Naive B cell (primary cell): ENCODE data around the gene METRNL. TPM values are rescaled to one million over a fixed set of nuclear protein-coding genes. Genes with fewer than 3 reads are reported as not detected.
"Not testable (repeated sequence)": the region's sequence is repeated elsewhere in the genome, so short reads cannot be mapped to it uniquely, and the experiment has no call there.

Experiments
- ATAC-seq, 2 donors: fragments of 150-1000 bp; cut with Tn5 transposase; 2 replicates each; pipeline ENCODE4 v1.10.0; 2021; ENCODE audit warnings: low read depth in 2 of 2, mild to moderate bottlenecking in 2 of 2, moderate library complexity in 2 of 2
- DNase-seq: peaks from one replicate; pipeline ENCODE4 v3.0.0; 2022
- H3K27ac Mint-ChIP-seq, 6 donors: one replicate each; pipeline ENCODE4 v1.8.0; 2020 to 2022; ENCODE audit warnings: mild to moderate bottlenecking in 6 of 6, mixed read lengths in 6 of 6, moderate library complexity in 5 of 6, inconsistent platforms in 2 of 6
- H3K27me3 Mint-ChIP-seq, 3 donors: one replicate each; pipeline ENCODE4 v1.8.0; 2021 to 2022; ENCODE audit warnings: mixed read lengths in 3 of 3, mild to moderate bottlenecking in 1 of 3
- H3K36me3 Mint-ChIP-seq, 2 donors: one replicate each; pipeline ENCODE4 v1.8.0; 2020 to 2022; ENCODE audit warnings: mixed read lengths in 2 of 2, inconsistent platforms in 1 of 2, mild to moderate bottlenecking in 1 of 2
- H3K4me1 Mint-ChIP-seq, 3 donors: one replicate each; pipeline ENCODE4 v1.8.0; 2020 to 2022; ENCODE audit warnings: mixed read lengths in 3 of 3, inconsistent platforms in 1 of 3, mild to moderate bottlenecking in 1 of 3, moderate library complexity in 1 of 3
- H3K4me3 Mint-ChIP-seq, 8 donors: one replicate each; pipeline ENCODE4 v1.8.0; 2020 to 2022; ENCODE audit warnings: mild to moderate bottlenecking in 8 of 8, mixed read lengths in 8 of 8, moderate library complexity in 8 of 8, inconsistent platforms in 2 of 8
- H3K9me3 Mint-ChIP-seq, 7 donors: one replicate each; pipeline ENCODE4 v1.8.0; 2020 to 2022; ENCODE audit warnings: mixed read lengths in 7 of 7, mild to moderate bottlenecking in 5 of 7, inconsistent platforms in 2 of 7, moderate library complexity in 1 of 7
- polyA plus RNA-seq, 6 donors: library from polyadenylated mRNA; unstranded; fragments of 300-500 nt; fragmentation: Illumina TruSeq; gene quantifications; one replicate each; pipeline ENCODE4 v1.2.3, GENCODE V29; 2021; ENCODE audit warnings: low read depth in 6 of 6

Gene METRNL
- 1 to 10 TPM in 4 of 6 donors, under 1 TPM in 2; 0.69 to 4.5 (median 1.4) TPM for polyA plus RNA-seq

- peak; percentile 57 for DNase-seq
- Mint-ChIP-seq H3K27ac (peak within 1 kb of the TSS in 1 of 6 donors; percentile 60), H3K36me3 (no peaks in the 10 kb centered on the region), H3K9me3 (no peaks in the 10 kb centered on the region), H3K4me3 (peak within 1 kb of the TSS in 6 of 8 donors; percentile 32 to 75 (median 66)), H3K27me3 (peaks cover 8 to 22% (median 9%) of the 10 kb centered on the region in 3 donors), H3K4me1 (peaks cover 10 to 33% (median 14%) of the 10 kb centered on the region in 3 donors)
- peak; percentile 28 to 47 for ATAC-seq
Observed at GRCh38 chr17:83079352-83079747, at the start of gene METRNL. Gene METRNL (plus strand): TSS chr17:83079609. CDS start chr17:83079816, 207 bp downstream.

GRCh38 chr17:83030432-83030831 is 49.0 kb upstream of the METRNL start:
- peaks cover 0 to 5% (median 0%) of the 10 kb centered on the region in 3 donors for H3K4me1 Mint-ChIP-seq
- peak overlapping the region in 1 of 6 donors; percentile 7 for H3K27ac Mint-ChIP-seq
- DNase-seq: no peak
- H3K4me3 Mint-ChIP-seq: no peak overlapping the region
- no peaks in the 10 kb centered on the region for H3K9me3 Mint-ChIP-seq
- ATAC-seq: no peak
- no peaks in the 10 kb centered on the region for H3K27me3 Mint-ChIP-seq
- peaks cover 5 to 20% of the 10 kb centered on the region in 2 donors for H3K36me3 Mint-ChIP-seq

DNA sequence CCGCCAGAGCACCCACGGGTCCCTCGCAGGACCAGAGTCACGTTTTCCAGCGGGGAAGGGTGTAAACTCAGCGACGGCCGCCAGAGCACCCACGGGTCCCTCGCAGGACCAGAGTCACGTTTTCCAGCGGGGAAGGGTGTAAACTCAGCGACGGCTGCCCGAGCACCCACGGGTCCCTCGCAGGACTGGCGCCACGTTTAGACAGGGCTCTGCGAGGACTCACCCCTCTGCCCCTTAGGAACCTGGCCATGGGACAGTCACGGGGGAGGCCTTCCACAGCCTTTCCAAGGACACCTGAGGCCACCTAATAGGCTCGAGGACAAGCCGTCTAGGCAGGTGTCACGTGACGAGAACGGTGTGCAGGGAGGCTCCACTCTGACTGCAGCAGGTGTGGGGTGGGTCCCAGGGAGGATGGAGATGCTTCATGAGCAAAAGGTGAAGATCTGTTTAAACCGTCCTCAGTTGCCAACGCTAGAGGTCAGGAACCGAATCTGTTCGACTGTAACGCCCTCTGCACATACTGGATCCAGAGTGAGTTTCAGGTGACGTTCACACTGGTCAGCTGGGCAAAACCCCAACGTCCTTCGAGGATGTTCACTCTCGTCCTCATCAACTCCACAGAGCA is 48.0 kb upstream of the METRNL start:
- no peaks in the 10 kb centered on the region for H3K27me3 Mint-ChIP-seq
- H3K4me1 Mint-ChIP-seq: peaks cover 0 to under 1% (median 0%) of the 10 kb centered on the region in 3 donors
- H3K36me3 Mint-ChIP-seq: peaks cover 15 to 30% of the 10 kb centered on the region in 2 donors
- DNase-seq (no peak), ATAC-seq (no peak)
- no peak overlapping the region for H3K27ac Mint-ChIP-seq
- H3K4me3 Mint-ChIP-seq: no peak overlapping the region
- no peaks in the 10 kb centered on the region for H3K9me3 Mint-ChIP-seq

GRCh38 chr17:83031946-83032451 is 47.4 kb upstream of the METRNL start:
- DNase-seq, H3K27ac Mint-ChIP-seq, H3K4me3 Mint-ChIP-seq, H3K27me3 Mint-ChIP-seq, H3K4me1 Mint-ChIP-seq, ATAC-seq, H3K9me3 Mint-ChIP-seq: not testable (repeated sequence)
- peaks cover 21 to 34% of the 10 kb centered on the region in 2 donors for H3K36me3 Mint-ChIP-seq

GRCh38 chr17:83032781-83033180 is 46.6 kb upstream of the METRNL start:
- H3K27ac Mint-ChIP-seq: no peak overlapping the region
- H3K4me3 Mint-ChIP-seq: no peak overlapping the region
- no peaks in the 10 kb centered on the region for H3K27me3 Mint-ChIP-seq
- peaks cover 24 to 34% of the 10 kb centered on the region in 2 donors for H3K36me3 Mint-ChIP-seq
- H3K9me3 Mint-ChIP-seq: no peaks in the 10 kb centered on the region
- ATAC-seq (no peak), DNase-seq (no peak)
- H3K4me1 Mint-ChIP-seq: no peaks in the 10 kb centered on the region

- Mint-ChIP-seq H3K4me3 (no peak overlapping the region), H3K27ac (no peak overlapping the region), H3K27me3 (no peaks in the 10 kb centered on the region), H3K36me3 (peaks cover 24 to 26% of the 10 kb centered on the region in 2 donors), H3K4me1 (no peaks in the 10 kb centered on the region), H3K9me3 (no peaks in the 10 kb centered on the region)
- DNase-seq (no peak), ATAC-seq (no peak)
Observed at GRCh38 chr17:83034525-83034924, 44.9 kb upstream of the METRNL start.

- Mint-ChIP-seq H3K27ac (no peak overlapping the region), H3K36me3 (peaks cover 21 to 25% of the 10 kb centered on the region in 2 donors), H3K4me3 (no peak overlapping the region), H3K27me3 (no peaks in the 10 kb centered on the region), H3K4me1 (no peaks in the 10 kb centered on the region), H3K9me3 (peaks cover 0 to 6% (median 6%) of the 10 kb centered on the region in 7 donors)
- ATAC-seq (no peak), DNase-seq (no peak)
Observed at GRCh38 chr17:83035722-83036121, 43.7 kb upstream of the METRNL start.

- H3K36me3 Mint-ChIP-seq: peaks cover 25 to 30% of the 10 kb centered on the region in 2 donors
- no peak overlapping the region for H3K4me3 Mint-ChIP-seq
- H3K9me3 Mint-ChIP-seq: peaks cover 0 to 11% (median 9%) of the 10 kb centered on the region in 7 donors
- no peaks in the 10 kb centered on the region for H3K4me1 Mint-ChIP-seq
- DNase-seq (no peak), ATAC-seq (no peak)
- no peaks in the 10 kb centered on the region for H3K27me3 Mint-ChIP-seq
- H3K27ac Mint-ChIP-seq: no peak overlapping the region
Observed at GRCh38 chr17:83036193-83036592, 43.2 kb upstream of the METRNL start.

DNA sequence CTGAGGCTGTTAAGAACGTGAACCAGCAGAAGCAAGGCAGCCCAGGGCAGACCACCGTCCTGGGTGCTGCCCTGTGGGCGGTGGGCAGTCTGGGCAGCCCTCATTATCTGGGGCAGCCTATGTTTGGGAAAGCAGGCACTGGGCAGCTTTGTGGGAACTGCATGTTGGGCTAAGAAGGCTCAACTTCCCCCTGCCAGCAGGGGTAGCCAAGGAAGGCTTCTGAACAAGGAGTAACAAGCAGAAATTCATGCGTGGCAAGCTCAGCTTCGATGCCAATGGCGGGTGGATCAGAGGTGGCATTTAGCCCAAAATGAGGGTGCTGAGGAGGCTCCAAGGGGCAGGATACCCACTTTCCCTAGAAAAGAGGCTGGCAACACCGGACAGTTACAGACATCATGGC is 42.7 kb upstream of the METRNL start:
- H3K27ac Mint-ChIP-seq: no peak overlapping the region
- H3K36me3 Mint-ChIP-seq: peaks cover 30 to 34% of the 10 kb centered on the region in 2 donors
- H3K4me3 Mint-ChIP-seq: no peak overlapping the region

DNA sequence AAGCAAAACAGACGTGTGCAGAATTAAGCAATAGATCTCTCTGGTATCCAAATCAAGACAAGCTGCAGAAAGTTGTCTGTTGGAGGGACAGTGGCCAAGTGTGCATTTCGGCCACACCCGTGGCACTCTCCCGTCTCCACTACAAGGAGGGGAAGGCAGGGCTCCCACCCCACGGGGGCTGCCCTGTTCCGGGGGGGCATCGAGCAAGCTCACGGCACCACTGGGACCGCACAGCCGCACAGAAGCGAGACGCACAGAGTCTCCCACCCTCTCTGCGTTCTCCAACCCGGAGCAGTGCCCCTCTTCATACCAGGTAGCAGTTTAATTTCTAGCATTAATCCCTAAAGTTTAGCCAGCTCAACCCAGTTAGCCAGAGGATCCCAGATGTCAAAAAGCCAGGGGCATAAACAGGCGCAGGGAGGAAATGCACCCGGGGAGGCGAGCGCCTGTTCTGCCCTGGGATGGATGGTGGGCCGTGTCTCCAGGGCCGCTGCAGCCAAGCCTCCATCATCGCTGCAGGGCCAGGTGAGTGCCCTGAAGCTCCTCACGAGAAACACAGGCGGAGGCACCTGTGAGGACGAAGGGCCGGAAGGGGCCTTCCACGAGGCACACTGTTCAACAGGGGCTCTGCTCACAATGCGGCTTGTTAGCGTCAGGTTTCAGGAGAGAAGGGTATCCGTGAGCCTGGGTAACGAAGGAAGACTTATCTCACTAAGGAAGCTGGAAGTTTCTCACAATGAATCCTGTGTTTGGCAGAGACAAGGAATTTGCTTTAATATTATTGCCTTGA is 42.1 kb upstream of the METRNL start:
- Mint-ChIP-seq H3K36me3 (peaks cover 36 to 40% of the 10 kb centered on the region in 2 donors), H3K9me3 (peaks cover under 1 to 20% (median 15%) of the 10 kb centered on the region in 7 donors)

More for the DNA sequence above, 42.7 kb upstream of the METRNL start:
- Mint-ChIP-seq H3K4me1 (no peaks in the 10 kb centered on the region), H3K9me3 (peaks cover 0 to 16% (median 13%) of the 10 kb centered on the region in 7 donors), H3K27me3 (no peaks in the 10 kb centered on the region)
- DNase-seq: no peak
- no peak for ATAC-seq

DNA sequence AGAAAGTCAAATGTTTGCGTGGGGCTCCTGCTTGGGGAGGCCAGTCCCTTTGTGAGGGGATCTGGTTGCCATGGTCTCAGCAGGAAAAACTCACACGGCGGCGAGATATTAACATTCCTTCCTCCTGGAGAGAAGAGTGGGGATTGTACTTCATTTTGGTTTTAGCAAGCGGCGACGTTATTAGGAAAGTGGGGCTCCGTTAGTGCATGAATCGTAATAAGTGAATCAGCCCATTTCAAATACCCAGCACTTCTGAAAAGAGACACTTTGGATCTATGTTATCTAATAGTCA is 41.6 kb upstream of the METRNL start:
- peaks cover 5 to 25% (median 15%) of the 10 kb centered on the region in 7 donors for H3K9me3 Mint-ChIP-seq
- DNase-seq (no peak), ATAC-seq (no peak)
- no peaks in the 10 kb centered on the region for H3K4me1 Mint-ChIP-seq
- H3K27me3 Mint-ChIP-seq: no peaks in the 10 kb centered on the region
- no peak overlapping the region for H3K27ac Mint-ChIP-seq
- H3K4me3 Mint-ChIP-seq: no peak overlapping the region
- H3K36me3 Mint-ChIP-seq: peaks cover 41 to 46% of the 10 kb centered on the region in 2 donors

More for the DNA sequence above, 42.1 kb upstream of the METRNL start:
- H3K4me3 Mint-ChIP-seq: no peak overlapping the region
- no peak for ATAC-seq
- H3K4me1 Mint-ChIP-seq: no peaks in the 10 kb centered on the region
- DNase-seq: no peak
- no peaks in the 10 kb centered on the region for H3K27me3 Mint-ChIP-seq
- no peak overlapping the region for H3K27ac Mint-ChIP-seq

GRCh38 chr17:83038983-83039382 is 40.4 kb upstream of the METRNL start:
- not testable (repeated sequence) for H3K27ac Mint-ChIP-seq, H3K4me3 Mint-ChIP-seq, H3K27me3 Mint-ChIP-seq, H3K4me1 Mint-ChIP-seq, ATAC-seq, DNase-seq
- peaks cover 48 to 49% of the 10 kb centered on the region in 2 donors for H3K36me3 Mint-ChIP-seq
- peaks cover 5 to 27% (median 15%) of the 10 kb centered on the region in 7 donors for H3K9me3 Mint-ChIP-seq

DNA sequence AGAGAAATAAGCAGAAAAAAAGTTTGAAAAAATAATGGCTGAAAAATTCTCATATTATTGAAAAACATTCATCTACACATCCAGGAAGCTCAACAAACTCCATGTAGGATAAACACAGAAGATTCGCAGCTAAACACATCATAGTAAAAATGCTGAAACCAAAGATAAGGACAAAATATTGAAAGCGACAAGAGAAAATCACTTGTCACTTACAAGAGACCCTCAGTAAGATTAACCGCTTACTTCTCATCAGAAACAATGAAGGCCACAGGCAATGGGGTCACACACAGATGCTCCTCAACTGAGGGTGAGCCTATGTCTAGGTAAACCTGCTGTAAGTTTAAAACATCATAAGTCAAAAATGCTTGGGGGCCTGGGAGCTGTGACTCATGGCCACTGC is 38.1 kb upstream of the METRNL start:
- no peak for ATAC-seq
- DNase-seq: no peak
- Mint-ChIP-seq H3K9me3 (peaks cover 5 to 27% (median 15%) of the 10 kb centered on the region in 7 donors), H3K27ac (no peak overlapping the region), H3K4me1 (no peaks in the 10 kb centered on the region), H3K27me3 (no peaks in the 10 kb centered on the region), H3K4me3 (no peak overlapping the region), H3K36me3 (peaks cover 33 to 36% of the 10 kb centered on the region in 2 donors)
